Upper lobe of right lung (tissue), 1 donor: Measurements from ENCODE around the gene PROS1. TPM values are rescaled to one million over a fixed set of nuclear protein-coding genes. Genes with fewer than 3 reads are reported as not detected.
"Not testable (repeated sequence)": the region's sequence is repeated elsewhere in the genome, so short reads cannot be mapped to it uniquely, and the experiment has no call there.

Source experiments
- ATAC-seq: fragments of 200-7000 bp; cut with Tn5 transposase; one replicate; pipeline ENCODE4 v1.9.1; 2020; ENCODE audit warnings: mild to moderate bottlenecking, moderate library complexity
- DNase-seq: peaks from one replicate; pipeline ENCODE4 v3.0.0-alpha.2; 2020
- H3K27ac ChIP-seq: fragments of 200-600 bp; one replicate; pipeline ENCODE4 v1.8.0; 2022
- H3K27me3 ChIP-seq: fragments of 200-600 bp; one replicate; pipeline ENCODE4 v1.8.0; 2022; ENCODE audit warnings: mild to moderate bottlenecking
- H3K36me3 ChIP-seq: fragments of 200-600 bp; one replicate; pipeline ENCODE4 v1.8.0; 2022
- H3K4me1 ChIP-seq: fragments of 200-600 bp; one replicate; pipeline ENCODE4 v1.8.0; 2022
- H3K4me3 ChIP-seq: fragments of 200-600 bp; one replicate; pipeline ENCODE4 v1.8.0; 2022; ENCODE audit warnings: mild to moderate bottlenecking
- H3K9me3 ChIP-seq: fragments of 200-600 bp; one replicate; pipeline ENCODE4 v1.8.0; 2022
- intact Hi-C: fragments of 100-400 bp; cut with DNase I; formaldehyde crosslinking; loops from one replicate; pipeline ENCODE4 v1.11.0; 2022
- total RNA-seq: library from RNA; stranded (reverse); fragmentation: NEBNext Ultra II Directional; extraction: Animal tissue kit (Norgen Biotek cat#: 25700); gene quantifications from one replicate; pipeline ENCODE4 v1.2.1, GENCODE V29; 2021
- TF ChIP-seq, protein P1 (sequence below): fragments of 200-600 bp; IDR thresholded peaks from one replicate; pipeline ENCODE4 v1.8.0; 2022; ENCODE audit warnings: antibody characterized with exemption
- donor health status: DM: no; HTN: yes; CAD: no; lungs with severe emphysema.

PROS1 gene
- total RNA-seq, 1 donor from 2014 or later, result 70.5 TPM

DNA sequence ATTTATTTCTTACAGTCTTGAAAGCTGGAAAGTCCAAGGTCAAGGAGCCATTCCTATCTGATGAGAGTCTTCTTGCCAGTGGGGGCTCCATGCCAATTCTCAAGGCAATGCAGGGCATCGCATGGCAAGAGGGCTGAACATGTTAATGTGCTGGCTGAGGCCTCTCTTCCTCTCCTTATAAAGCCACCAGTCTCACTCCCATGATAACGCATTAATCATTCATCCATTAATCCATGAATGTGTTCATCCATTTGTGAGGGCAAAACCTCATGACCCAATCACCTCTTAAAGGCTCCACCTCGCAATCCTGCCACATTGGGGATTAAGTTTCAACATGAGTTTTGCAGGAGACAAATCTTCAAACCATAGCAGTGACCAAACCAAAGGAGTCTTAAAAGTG is 118.3 kb downstream of the PROS1 start:
- no peaks in the 10 kb centered on the region for H3K4me1 ChIP-seq
- ATAC-seq, result no peak
- no peak overlapping the region for H3K27ac ChIP-seq
- H3K36me3 ChIP-seq, result no peaks in the 10 kb centered on the region
- no peaks in the 10 kb centered on the region for H3K27me3 ChIP-seq
- no peaks in the 10 kb centered on the region for H3K9me3 ChIP-seq
- intact Hi-C loops, result no loop called here
- no peak for DNase-seq
- TF ChIP-seq, protein P1, sequence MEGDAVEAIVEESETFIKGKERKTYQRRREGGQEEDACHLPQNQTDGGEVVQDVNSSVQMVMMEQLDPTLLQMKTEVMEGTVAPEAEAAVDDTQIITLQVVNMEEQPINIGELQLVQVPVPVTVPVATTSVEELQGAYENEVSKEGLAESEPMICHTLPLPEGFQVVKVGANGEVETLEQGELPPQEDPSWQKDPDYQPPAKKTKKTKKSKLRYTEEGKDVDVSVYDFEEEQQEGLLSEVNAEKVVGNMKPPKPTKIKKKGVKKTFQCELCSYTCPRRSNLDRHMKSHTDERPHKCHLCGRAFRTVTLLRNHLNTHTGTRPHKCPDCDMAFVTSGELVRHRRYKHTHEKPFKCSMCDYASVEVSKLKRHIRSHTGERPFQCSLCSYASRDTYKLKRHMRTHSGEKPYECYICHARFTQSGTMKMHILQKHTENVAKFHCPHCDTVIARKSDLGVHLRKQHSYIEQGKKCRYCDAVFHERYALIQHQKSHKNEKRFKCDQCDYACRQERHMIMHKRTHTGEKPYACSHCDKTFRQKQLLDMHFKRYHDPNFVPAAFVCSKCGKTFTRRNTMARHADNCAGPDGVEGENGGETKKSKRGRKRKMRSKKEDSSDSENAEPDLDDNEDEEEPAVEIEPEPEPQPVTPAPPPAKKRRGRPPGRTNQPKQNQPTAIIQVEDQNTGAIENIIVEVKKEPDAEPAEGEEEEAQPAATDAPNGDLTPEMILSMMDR, result no peak
- H3K4me3 ChIP-seq, result no peak overlapping the region

DNA sequence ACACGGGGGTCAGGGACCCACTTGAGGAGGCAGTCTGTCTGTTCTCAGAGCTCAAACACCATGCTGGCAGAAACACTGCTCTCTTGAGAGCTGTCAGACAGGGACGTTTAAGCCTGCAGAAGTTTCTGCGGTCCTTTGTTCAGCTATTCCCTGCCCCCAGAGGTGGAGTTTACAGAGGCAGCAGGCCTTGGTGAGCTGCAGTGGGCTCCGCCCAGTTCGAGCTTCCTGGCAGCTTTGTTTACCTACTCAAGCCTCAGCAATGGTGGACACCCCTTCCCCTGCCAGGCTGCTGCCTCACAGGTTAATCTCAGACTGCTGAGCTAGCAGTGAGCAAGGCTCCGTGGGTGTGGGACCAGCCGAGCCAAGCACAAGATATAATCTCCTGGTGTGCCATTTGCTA is 121.5 kb downstream of the PROS1 start:
- H3K4me3 ChIP-seq, H3K27me3 ChIP-seq, ATAC-seq, H3K4me1 ChIP-seq, H3K36me3 ChIP-seq, H3K9me3 ChIP-seq, DNase-seq, intact Hi-C loops, H3K27ac ChIP-seq: not testable (repeated sequence)

DNA sequence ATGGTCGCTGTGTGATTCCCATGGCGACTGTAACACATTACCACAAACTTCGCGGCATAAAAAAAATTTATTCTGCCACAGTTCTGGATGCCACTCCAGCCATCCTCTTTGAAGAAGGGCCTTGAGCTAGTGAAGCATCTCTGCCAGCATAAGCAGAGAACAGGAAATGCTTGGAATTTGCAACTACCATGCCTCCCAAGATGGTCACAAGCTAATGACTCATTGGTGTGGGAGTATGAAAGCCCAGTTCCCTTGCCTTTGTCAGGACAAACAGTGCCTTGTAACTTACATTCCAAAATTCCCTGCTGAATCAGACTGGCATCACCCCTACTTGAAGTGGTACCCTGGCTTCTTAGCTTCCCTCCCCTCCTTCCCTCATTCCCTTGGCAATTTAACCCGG is 129.7 kb downstream of the PROS1 start:
- peaks cover 4% of the 10 kb centered on the region for H3K4me1 ChIP-seq
- H3K9me3 ChIP-seq, result no peaks in the 10 kb centered on the region
- no peaks in the 10 kb centered on the region for H3K36me3 ChIP-seq
- ATAC-seq, result peak; percentile 66
- no peaks in the 10 kb centered on the region for H3K27me3 ChIP-seq
- TF ChIP-seq, protein P1, result no peak
- intact Hi-C loops, result no loop called here
- H3K27ac ChIP-seq, result no peak overlapping the region
- H3K4me3 ChIP-seq, result no peak overlapping the region
- DNase-seq, result no peak

DNA sequence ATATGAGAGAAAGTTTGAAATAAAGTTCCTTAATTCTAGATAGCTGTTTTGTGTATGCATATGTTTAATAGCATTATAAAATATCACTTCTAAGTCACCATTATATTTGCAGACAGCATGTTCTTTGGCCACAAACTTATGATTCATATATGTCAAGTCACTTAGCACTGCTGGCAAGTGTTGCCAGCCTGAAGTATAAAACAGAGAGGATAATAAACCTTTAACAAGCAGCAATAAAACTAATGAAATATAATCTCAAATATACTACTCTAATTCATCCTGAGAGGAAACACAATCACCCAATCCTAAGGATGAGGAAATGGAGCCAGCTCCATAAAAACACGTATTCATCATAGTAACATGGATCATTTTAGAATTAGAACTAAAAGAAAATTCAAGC is 134.5 kb downstream of the PROS1 start:
- DNase-seq, H3K27me3 ChIP-seq, ATAC-seq, intact Hi-C loops, H3K4me1 ChIP-seq, H3K9me3 ChIP-seq, H3K4me3 ChIP-seq, H3K36me3 ChIP-seq, H3K27ac ChIP-seq: not testable (repeated sequence)

Other genes with a start within 250 kb of the PROS1 start
- gene ARL13B, start 6.3 kb upstream of the PROS1 start, total RNA-seq, result 20.3 TPM
- 2.8 TPM for gene STX19, start 54.7 kb upstream of the PROS1 start, total RNA-seq
- 8.1 TPM for gene DHFR2, start 89.0 kb upstream of the PROS1 start, total RNA-seq
- 18.0 TPM for gene NSUN3, start 89.2 kb upstream of the PROS1 start, total RNA-seq